ENCODE results near the gene CORO1C. TPM values are rescaled to one million over a fixed set of nuclear protein-coding genes. Genes with fewer than 3 reads are reported as not detected.

CORO1C gene
- total RNA-seq, 1 donor from 2014 or later = 285 TPM

GRCh38 chr12:108747563-108747962 lies 16.2 kb upstream of the CORO1C start:
- Mint-ChIP-seq H3K27ac (ENCODE audit: unreplicated experiment) (no peak overlapping the region), H3K36me3 (ENCODE audit: unreplicated experiment) (no peaks in the 10 kb centered on the region), H3K4me3 (ENCODE audit: unreplicated experiment) (no peak overlapping the region), H3K27me3 (ENCODE audit: unreplicated experiment) (no peaks in the 10 kb centered on the region), H3K9me3 (ENCODE audit: unreplicated experiment) (no peaks in the 10 kb centered on the region), H3K4me1 (ENCODE audit: low read depth, unreplicated experiment) (peaks cover 5% of the 10 kb centered on the region)
- TF ChIP-seq CTCF (IDR thresholded peaks at IDR 0.05; ENCODE audit: partially characterized antibody, unreplicated experiment) = no peak
- DNase-seq = no peak

DNA sequence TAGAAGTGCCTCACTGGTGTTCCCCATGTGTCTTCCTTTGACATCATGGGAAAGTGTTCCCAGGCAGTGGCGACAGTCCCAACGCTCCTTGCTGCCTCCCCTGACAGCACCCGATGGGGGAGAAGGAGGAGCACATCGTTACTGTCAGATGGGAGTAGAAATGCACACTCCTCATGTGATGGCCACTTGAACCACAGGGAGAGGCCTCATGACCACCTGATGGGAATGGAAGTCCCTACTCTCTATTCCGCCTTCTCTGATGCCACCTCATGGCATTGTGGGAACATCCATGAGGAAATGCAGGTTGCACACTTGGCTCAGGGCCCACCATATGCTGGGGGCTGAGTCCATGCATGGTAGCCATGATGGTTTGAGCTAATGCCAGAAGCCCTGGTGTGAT lies 14.3 kb upstream of the CORO1C start:
- H3K9me3 Mint-ChIP-seq (ENCODE audit: unreplicated experiment) = no peaks in the 10 kb centered on the region
- H3K36me3 Mint-ChIP-seq (ENCODE audit: unreplicated experiment) = no peaks in the 10 kb centered on the region
- no peaks in the 10 kb centered on the region for H3K4me1 Mint-ChIP-seq (ENCODE audit: low read depth, unreplicated experiment)
- TF ChIP-seq CTCF (IDR thresholded peaks at IDR 0.05; ENCODE audit: partially characterized antibody, unreplicated experiment) = no peak
- no peak for DNase-seq
- H3K27ac Mint-ChIP-seq (ENCODE audit: unreplicated experiment) = no peak overlapping the region
- no peak overlapping the region for H3K4me3 Mint-ChIP-seq (ENCODE audit: unreplicated experiment)
- H3K27me3 Mint-ChIP-seq (ENCODE audit: unreplicated experiment) = no peaks in the 10 kb centered on the region

- no peak for DNase-seq
- no peaks in the 10 kb centered on the region for H3K9me3 Mint-ChIP-seq (ENCODE audit: unreplicated experiment)
- no peaks in the 10 kb centered on the region for H3K4me1 Mint-ChIP-seq (ENCODE audit: low read depth, unreplicated experiment)
- H3K27me3 Mint-ChIP-seq (ENCODE audit: unreplicated experiment) = no peaks in the 10 kb centered on the region
- H3K4me3 Mint-ChIP-seq (ENCODE audit: unreplicated experiment) = no peak overlapping the region
- no peak for TF ChIP-seq CTCF (IDR thresholded peaks at IDR 0.05; ENCODE audit: partially characterized antibody, unreplicated experiment)
- H3K36me3 Mint-ChIP-seq (ENCODE audit: unreplicated experiment) = no peaks in the 10 kb centered on the region
- no peak overlapping the region for H3K27ac Mint-ChIP-seq (ENCODE audit: unreplicated experiment)
Measured at GRCh38 chr12:108744021-108744897, 12.9 kb upstream of the CORO1C start.

DNA sequence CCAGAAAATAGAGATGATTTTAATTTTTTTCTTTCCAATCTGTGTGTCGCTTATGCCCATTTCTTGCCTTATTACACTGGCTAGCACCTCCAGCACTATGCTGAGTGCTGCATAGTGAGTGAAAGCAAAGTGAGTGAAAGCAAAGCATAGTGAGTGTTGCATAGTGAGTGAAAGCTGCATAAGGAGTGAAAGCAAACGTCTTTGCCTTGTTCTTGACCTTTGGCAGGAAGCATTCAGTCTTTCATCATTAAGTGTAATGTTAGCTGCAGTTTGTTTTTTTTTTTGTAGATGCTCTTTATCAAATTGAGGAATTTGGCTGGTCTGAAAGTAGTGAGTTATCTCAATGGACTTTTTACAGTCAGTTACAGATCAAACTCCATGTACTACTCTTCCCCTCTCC lies 6.9 kb upstream of the CORO1C start:
- TF ChIP-seq CTCF (IDR thresholded peaks at IDR 0.05; ENCODE audit: partially characterized antibody, unreplicated experiment) = no peak
- no peak overlapping the region for H3K4me3 Mint-ChIP-seq (ENCODE audit: unreplicated experiment)
- H3K27ac Mint-ChIP-seq (ENCODE audit: unreplicated experiment) = no peak overlapping the region
- no peak for DNase-seq
- no peaks in the 10 kb centered on the region for H3K27me3 Mint-ChIP-seq (ENCODE audit: unreplicated experiment)
- H3K4me1 Mint-ChIP-seq (ENCODE audit: low read depth, unreplicated experiment) = no peaks in the 10 kb centered on the region
- no peaks in the 10 kb centered on the region for H3K9me3 Mint-ChIP-seq (ENCODE audit: unreplicated experiment)
- no peaks in the 10 kb centered on the region for H3K36me3 Mint-ChIP-seq (ENCODE audit: unreplicated experiment)

DNA sequence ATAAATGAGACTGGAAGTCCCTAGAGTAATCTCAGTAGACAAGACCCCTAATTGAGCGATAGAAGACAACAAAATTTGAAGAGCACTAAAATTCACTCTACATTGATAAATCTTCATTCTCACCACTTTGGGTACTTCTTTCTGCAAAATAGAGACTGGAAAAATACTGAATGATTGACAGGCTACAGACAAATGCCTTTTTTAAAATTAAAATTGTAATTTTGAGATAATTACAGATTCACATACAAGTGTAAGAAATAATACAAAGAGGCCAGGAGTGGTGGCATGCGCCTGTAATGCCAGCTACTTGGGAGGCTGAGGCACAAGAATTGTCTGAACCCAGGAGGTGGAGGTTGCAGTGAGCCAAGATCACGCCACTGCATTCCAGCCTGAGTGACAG lies 4.5 kb upstream of the CORO1C start:
- H3K9me3 Mint-ChIP-seq (ENCODE audit: unreplicated experiment) = peaks cover 3% of the 10 kb centered on the region

More for the DNA sequence above, 4.5 kb upstream of the CORO1C start:
- no peak for TF ChIP-seq CTCF (IDR thresholded peaks at IDR 0.05; ENCODE audit: partially characterized antibody, unreplicated experiment)
- Mint-ChIP-seq H3K4me1 (ENCODE audit: low read depth, unreplicated experiment) (peaks cover 3% of the 10 kb centered on the region), H3K27me3 (ENCODE audit: unreplicated experiment) (peaks cover 3% of the 10 kb centered on the region), H3K4me3 (ENCODE audit: unreplicated experiment) (no peak overlapping the region), H3K27ac (ENCODE audit: unreplicated experiment) (no peak overlapping the region), H3K36me3 (ENCODE audit: unreplicated experiment) (no peaks in the 10 kb centered on the region)
- DNase-seq = no peak
